Right atrium auricular region (tissue), 2 donors: ENCODE results near the gene ADAM10. TPM values are rescaled to one million over a fixed set of nuclear protein-coding genes. Genes with fewer than 3 reads are reported as not detected.
A peak's percentile ranks its signal among the peaks of the same experiment; 100 is the strongest.

ENCODE experiments used
- DNase-seq: peaks from one replicate; pipeline ENCODE4 v3.0.0-alpha.2; 2019; ENCODE audit warnings: low spot score
- H3K27ac ChIP-seq, 2 donors: fragments of 200-600 bp; sonication (generic); 1 replicate in 1 of 2; 2 replicates in 1 of 2; pipeline ENCODE4 v1.5.1; 2016 to 2019
- H3K27me3 ChIP-seq, 2 donors: fragments of 200-600 bp; sonication (generic); one replicate each; pipeline versions ENCODE4 v1.5.1 to v1.6.0; 2017 to 2019
- H3K36me3 ChIP-seq: fragments of 200-600 bp; sonication (generic); one replicate; pipeline ENCODE4 v1.5.1; 2016
- H3K4me1 ChIP-seq, 2 donors: fragments of 200-600 bp; sonication (generic); one replicate each; pipeline versions ENCODE4 v1.5.1 to v1.6.0; 2017 to 2019
- H3K4me3 ChIP-seq, 2 donors: fragments of 200-600 bp; sonication (generic); 1 replicate in 1 of 2; 2 replicates in 1 of 2; pipeline ENCODE4 v1.5.1; 2017 to 2019; ENCODE audit warnings: mild to moderate bottlenecking in 1 of 2, moderate library complexity in 1 of 2
- H3K9me3 ChIP-seq, 2 donors: fragments of 200-600 bp; sonication (generic); one replicate each; pipeline ENCODE4 v1.5.1; 2019
- CTCF ChIP-seq, 2 donors: fragments of 200-600 bp; sonication (generic); IDR thresholded peaks; one replicate each; pipeline ENCODE4 v1.5.1; 2019; ENCODE audit warnings: antibody characterized with exemption in 2 of 2
- total RNA-seq, 2 donors: library from RNA; depleted of rRNA; stranded (reverse); fragments of >200 nt; gene quantifications; one replicate each; pipeline ENCODE4 v1.1.0, GENCODE V29; 2016

The ADAM10 gene
- total RNA-seq, 2 donors from 2014 or later: 40.8 to 42.0 TPM

- H3K27ac ChIP-seq: no peak overlapping the region
- DNase-seq: no peak
- no peaks in the 10 kb centered on the region for H3K4me1 ChIP-seq
- peaks cover 29% of the 10 kb centered on the region for H3K36me3 ChIP-seq
- no peak for TF ChIP-seq CTCF (IDR thresholded peaks at IDR 0.05)
- no peaks in the 10 kb centered on the region for H3K9me3 ChIP-seq
- no peaks in the 10 kb centered on the region for H3K27me3 ChIP-seq
- no peak overlapping the region for H3K4me3 ChIP-seq
Measured at GRCh38 chr15:58639002-58639756, 110.3 kb downstream of the ADAM10 start.

GRCh38 chr15:58632789-58633188 is 116.7 kb downstream of the ADAM10 start:
- TF ChIP-seq CTCF (IDR thresholded peaks at IDR 0.05): no peak
- no peaks in the 10 kb centered on the region for H3K9me3 ChIP-seq
- peaks cover 6% of the 10 kb centered on the region for H3K36me3 ChIP-seq
- no peaks in the 10 kb centered on the region for H3K27me3 ChIP-seq
- H3K27ac ChIP-seq: no peak overlapping the region
- no peak overlapping the region for H3K4me3 ChIP-seq
- DNase-seq: no peak
- peaks cover 0 to 18% of the 10 kb centered on the region in 2 donors for H3K4me1 ChIP-seq

GRCh38 chr15:58631319-58631718 is 118.2 kb downstream of the ADAM10 start:
- no peaks in the 10 kb centered on the region for H3K36me3 ChIP-seq
- no peak overlapping the region for H3K27ac ChIP-seq
- H3K9me3 ChIP-seq: no peaks in the 10 kb centered on the region
- no peak for TF ChIP-seq CTCF (IDR thresholded peaks at IDR 0.05)
- H3K27me3 ChIP-seq: no peaks in the 10 kb centered on the region
- no peak overlapping the region for H3K4me3 ChIP-seq
- H3K4me1 ChIP-seq: peaks cover 0 to 25% of the 10 kb centered on the region in 2 donors
- DNase-seq: no peak

- Histone ChIP-seq H3K27ac (peak overlapping the region in 1 of 2 donors; percentile 69), H3K36me3 (no peaks in the 10 kb centered on the region), H3K27me3 (no peaks in the 10 kb centered on the region), H3K9me3 (no peaks in the 10 kb centered on the region), H3K4me3 (no peak overlapping the region), H3K4me1 (peaks cover 0 to 25% of the 10 kb centered on the region in 2 donors)
- no peak for DNase-seq
- TF ChIP-seq CTCF (IDR thresholded peaks at IDR 0.05): no peak
Measured at GRCh38 chr15:58629625-58630024, 119.9 kb downstream of the ADAM10 start.

- Histone ChIP-seq H3K27me3 (no peaks in the 10 kb centered on the region), H3K4me1 (peaks cover 0 to 25% of the 10 kb centered on the region in 2 donors), H3K27ac (peak overlapping the region; percentile 69 to 74), H3K4me3 (peak overlapping the region; percentile 10 to 28), H3K9me3 (no peaks in the 10 kb centered on the region), H3K36me3 (no peaks in the 10 kb centered on the region)
- DNase-seq: no peak
- no peak for TF ChIP-seq CTCF (IDR thresholded peaks at IDR 0.05)
Measured at GRCh38 chr15:58628206-58628947, 121.1 kb downstream of the ADAM10 start.
